Measurements from ENCODE around the gene PARK7.

- no peak for TF ChIP-seq POLR2AphosphoS5 (IDR thresholded peaks at IDR 0.05; ENCODE audit: low read depth, low read length)
- TF ChIP-seq TAF1 (IDR thresholded peaks at IDR 0.05; ENCODE audit: borderline replicate concordance, low read depth, low read length), result no peak
Measured at GRCh38 chr1:7980984-7981383, 19.5 kb downstream of the PARK7 start.
